GM18508 (cell line): Measurements from ENCODE around the gene WSCD2.

Experiments
- ATAC-seq: cut with Tn5 transposase; IDR thresholded peaks from one replicate; pipeline ENCODE4 v1.9.1; 2021; ENCODE audit warnings: moderate number of reproducible peaks; ENCODE audit not compliant: insufficient read depth, unreplicated experiment

WSCD2 gene

DNA sequence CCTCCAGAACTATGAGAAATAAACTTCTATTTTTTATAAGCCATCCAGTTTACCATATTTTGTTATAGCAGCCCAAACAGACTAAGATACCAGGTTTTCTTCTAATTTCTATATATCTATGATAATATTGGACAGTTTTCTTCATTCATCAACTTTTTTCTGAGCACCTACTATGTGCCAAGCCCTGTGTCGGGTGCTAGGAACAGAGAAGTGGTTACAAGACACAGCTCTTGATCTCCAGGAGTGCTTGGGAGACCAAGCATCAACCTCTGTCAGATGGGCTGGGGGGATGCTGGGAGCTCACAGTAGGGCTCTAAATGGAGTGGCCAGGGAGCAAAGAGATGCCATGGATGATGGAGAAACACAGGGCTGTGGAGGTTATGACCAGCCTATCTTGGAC, 2.9 kb upstream of the WSCD2 start:
- ATAC-seq = no peak

DNA sequence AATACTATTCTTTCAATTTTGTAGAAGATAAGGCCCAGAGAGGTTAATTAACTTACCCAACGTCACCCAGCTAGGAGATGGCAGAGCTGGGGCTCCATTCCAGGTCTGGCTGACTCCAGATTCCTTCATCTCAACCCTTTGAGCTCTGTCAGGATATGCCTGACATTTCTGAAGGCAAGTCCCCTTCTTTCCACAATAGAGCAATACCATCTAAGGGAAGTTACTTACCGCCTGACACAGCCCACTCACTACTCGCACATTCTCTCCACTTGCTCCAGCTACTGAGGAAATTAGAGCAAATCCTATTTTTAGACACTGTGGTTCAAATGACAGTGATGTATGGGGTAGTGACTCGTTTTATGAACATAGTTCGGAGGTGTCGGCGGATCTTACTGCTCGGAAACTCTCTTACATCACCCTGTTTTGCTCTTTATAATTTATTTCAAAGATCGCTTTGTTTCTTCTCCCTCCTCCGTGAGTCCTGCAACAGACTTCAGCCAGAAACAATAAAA, 2.0 kb upstream of the WSCD2 start:
- no peak for ATAC-seq

DNA sequence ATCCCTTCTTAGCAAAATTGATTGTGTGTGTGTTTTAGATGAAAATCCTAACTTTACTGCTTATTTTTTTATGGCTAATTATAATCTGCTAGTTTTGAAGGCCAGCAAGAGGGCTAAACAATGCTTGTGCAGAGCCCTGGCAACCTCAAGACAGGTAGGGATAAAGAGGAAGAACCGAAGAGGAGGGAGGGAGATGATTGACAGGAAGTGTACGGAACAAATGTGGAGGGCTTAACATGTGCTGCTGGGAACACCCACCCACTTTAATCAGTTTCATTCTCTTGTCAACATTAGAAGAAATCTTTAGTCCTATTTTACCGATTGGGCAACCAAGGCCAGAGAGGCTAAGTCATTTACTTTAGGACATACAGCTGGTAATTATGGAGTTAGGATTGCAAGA, 1.4 kb upstream of the WSCD2 start:
- ATAC-seq = no peak

DNA sequence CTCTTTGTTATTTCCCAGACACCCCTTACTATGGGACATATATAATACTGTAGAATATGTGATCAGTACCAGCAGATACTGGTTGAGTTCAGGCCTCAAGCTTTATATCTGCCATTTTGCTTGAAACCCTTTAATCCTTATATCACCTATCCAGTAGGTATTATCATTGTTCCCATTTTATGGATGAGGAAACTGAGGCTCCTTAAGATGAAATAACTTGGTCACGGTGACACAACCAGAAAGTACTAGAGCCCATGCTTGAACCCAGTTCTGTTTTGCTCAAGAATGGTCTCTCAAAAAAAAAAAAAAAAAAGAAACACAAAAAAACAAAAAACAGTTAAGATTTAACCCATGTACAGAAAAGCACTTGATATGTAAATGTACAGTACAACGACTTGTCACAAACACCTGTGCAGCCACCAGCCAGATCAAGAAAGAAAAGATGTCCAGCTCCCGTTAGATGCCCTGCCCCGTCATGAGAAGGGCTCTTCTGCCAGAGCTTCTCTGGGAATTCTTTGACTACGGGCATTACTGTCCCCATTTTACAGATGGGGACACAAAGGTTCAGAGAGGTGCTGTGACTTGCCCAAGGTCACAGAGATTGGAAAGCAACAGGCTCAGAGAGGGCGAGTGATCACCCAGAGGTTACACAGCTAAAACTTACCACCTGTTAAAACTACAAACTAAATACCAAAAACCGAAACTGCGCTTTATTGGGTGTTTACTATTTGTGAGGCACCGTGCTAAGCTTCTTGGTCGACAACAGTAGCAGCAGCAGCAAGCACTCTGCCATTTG, 669 bp upstream of the WSCD2 start:
- ATAC-seq = no peak

DNA sequence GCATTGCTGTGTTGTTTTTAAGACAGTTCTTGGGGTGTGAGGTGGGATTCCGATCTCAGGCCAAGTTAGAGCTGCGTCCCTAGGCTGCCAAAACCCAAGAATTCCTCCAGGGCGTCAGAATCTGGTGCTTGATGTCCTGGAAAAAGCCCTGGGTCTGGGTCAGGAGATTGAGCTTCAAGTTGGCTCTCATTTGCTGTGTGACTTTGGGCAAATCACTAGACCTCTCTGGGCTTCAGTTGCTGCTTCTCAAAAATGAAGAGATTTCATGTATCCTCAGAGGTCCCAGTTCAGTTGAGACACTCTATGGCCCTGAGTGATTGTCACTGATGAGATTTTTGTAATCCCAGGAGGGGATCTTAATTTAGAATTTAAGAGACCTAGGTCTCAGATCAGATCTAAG, 1.9 kb downstream of the WSCD2 start:
- ATAC-seq = no peak

DNA sequence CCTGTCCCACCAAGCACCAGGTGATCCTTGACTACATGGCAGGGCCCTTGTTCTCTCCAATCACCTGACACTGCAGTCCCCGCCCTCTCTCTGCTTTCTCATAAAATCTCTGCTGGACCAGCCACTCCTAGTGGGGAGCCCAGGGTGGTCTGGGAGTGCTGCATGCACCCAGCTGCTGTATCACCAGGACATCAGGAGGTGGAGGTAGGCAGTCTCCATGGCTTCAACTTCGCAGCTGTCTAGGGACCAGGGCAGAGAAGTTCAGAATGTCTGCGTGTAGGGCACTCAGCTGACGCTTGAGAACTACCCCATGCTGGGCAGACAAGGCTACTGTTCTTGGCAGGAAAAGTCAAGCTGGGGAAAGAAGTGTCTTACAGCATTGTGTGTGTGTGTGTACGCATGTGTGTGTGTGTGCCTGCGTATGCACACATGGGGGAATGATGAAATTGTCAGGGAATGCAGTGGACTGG, 2.6 kb downstream of the WSCD2 start:
- no peak for ATAC-seq

DNA sequence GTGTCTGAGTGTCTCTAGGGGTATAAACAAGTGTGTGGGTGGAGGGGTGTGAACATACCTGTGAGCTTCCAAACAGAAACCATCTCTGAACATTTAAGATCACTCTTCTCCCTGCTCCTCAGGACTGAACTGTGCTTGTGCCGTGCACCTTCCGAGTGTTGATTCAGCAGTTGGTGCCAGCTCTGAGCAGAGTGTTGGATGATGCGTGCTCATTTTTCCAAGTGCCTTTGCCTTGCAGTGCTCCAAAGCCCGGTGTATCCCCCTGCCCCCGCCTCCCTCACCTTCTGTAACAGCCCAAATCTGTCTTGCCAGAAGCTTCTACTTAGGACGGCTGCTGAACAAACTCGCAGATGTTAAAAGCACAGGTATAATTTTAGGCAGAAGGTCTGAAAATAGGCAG, 4.4 kb downstream of the WSCD2 start:
- no peak for ATAC-seq

DNA sequence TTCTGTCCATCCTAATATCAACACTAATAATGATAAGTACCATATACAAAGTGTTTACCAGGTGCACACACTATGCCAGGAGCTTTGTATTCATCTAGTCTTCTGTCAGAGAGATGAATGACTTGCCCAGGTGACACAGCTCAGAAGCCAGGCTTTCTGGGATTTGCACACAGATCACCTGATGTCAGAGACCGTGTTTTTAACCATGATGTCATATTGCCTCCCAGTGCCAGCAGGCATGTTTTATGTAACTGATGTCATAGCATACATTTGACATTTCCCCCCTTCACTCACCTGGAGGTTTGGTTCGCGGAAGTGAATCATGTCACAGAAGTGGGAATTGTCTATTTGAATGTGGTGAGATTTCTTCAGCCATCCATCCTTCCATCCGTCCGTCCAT, 5.7 kb downstream of the WSCD2 start:
- ATAC-seq = no peak

DNA sequence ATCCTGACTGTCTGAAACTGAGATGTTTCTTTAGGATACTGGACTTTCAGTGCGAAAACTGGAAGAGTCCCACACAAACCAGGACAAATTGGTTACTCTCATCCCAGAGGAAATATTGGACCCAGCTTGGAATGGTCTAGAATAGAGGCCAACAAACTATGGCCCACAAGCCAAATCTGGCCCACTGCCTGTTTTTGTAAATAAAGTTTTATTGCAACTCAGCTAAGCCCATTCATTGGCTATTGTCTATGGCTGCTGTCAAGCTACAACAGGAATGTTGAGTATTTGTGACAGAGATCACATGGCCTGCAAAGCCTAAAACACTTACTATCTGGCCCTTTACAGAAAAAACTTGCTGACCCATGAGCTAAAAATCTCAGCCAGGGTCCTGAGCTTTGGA, 6.5 kb downstream of the WSCD2 start:
- no peak for ATAC-seq

DNA sequence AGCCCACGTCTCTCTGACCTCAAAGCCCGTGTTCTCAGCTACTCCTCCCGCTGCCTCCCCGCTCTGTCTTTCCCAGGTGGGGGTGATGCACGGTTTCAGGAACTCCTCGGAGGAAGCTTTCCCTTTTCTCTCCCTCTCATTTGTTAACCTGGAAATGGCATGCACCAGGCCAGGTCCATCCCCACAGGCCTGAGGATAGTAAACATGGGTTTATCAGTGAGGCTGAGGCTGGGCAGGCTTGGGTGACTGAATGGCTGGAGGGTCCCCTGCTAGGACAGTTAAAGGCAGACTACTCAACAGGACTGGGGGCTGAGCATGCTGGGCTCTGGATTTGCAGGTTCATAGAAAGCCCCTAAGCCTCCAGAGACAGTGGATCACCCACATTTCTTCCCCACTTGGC, 7.6 kb downstream of the WSCD2 start:
- ATAC-seq = no peak

DNA sequence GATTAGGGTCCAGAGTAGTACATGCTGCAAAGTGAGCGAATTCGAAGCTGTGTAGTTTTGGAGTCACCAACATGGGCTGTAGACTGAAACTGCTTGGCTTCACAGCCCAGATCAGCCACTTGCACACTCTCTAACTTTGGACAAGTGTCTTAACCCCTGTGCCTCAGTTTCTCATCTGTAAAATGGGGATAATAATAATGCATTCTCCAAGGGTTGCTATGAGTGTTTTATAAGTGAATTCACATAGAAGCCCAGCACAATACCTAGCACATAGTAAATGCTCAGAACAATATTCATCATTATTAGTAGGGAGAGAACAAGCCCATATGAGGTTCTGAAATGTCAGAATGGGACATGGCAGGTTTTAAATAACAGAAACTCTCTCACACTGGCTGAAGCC, 10.4 kb downstream of the WSCD2 start:
- ATAC-seq = no peak

DNA sequence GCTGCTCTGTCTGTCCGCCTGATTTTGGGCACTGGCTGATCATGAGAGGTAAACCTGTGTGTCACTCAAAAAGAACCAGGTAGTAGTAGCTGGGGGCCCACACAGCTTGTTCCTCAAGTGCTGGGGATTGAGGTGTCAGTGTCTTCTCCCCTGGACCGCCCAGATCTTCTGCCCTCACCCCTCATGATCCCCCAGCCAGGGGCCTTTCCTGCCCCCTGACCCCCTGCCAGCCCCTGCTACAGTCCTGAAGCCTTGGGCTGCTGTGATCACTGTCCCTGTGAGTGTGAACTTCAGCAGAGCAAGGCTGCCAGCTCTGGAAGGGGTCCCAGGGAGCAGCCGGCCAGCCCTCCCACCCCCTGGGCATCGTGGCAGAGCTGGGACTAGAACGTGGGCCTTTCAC, 11.4 kb downstream of the WSCD2 start:
- ATAC-seq = no peak

DNA sequence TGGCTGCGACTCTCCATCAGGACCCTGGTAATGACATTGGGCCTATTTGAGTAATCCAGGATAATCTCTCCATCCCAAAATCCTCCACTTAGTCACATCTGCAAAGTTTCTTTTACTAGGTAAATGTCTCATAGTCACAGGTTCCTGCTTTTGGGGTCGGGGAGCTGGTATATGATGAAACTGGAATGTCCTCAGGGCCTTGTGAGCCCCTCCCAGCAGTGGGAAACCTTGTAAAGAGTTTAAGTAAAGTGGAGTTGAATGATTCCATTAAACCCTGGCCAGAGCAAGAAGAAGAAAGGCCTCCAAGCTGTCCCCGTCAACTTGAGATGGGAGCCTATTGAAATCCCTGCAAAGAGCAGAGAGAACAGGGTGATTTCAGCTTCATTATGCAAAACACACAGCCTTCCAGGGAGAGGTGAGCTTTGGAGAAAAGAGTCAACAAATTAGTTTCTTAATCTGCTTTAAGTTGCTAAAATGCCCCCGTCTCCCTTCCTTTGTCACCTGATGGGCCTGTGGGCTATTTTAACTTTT, 12.6 kb downstream of the WSCD2 start:
- ATAC-seq = no peak

DNA sequence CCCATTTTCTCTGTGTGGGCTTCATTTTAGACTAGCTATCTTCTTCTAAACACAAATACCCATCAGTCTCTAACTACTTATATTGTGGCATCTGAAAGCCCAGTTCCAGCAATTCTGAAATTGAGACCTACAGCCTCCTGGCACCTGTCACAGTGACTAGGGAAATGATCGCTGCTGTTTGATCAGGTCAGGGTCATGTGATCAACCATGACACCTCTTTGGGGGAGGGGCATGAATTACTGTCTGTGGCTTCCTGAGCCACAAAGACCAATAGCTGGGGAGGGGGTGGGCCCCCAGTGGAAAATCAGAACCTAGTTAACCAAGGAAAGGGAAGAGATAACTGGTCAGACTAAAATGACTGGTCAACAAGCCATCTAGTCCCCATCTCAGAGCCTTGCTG, 14.1 kb downstream of the WSCD2 start:
- no peak for ATAC-seq

DNA sequence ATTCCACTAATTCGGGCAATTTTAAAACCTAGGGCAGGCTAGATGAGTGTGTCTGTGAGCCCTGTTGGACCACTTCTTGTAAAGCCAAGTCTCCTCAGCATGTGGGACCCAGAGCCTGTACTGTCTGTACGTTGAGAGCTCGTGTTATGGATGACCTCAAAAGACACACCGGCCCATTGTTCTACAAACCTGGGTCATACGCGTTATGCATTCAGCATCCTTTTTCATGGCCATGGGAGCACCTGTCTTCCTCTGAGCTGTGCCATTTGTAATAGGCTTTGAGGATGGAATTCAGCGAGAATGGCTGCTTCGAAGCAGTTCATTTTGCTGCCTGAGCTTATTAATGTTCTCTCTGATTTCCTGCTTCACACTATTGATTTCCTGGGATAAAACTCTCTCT, 15.0 kb downstream of the WSCD2 start:
- no peak for ATAC-seq

DNA sequence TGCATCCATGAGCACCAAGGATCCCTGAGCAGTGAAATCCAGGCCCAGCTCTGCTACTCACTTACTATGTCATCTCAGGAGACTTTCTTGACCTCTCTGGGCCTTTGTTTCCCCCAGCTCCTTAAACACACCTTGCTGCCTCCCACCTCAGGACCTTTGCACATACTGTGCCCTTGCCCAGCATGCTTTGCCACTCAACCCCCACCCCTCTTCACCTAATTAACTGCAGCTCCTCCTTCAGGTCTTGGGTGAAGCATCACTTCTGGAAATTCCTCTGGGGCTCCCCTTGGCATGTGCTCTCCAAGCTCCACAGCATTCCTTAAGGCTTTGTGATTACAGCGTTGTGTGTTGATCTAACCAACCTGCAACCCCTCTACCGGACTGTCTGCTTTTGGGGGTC, 15.9 kb downstream of the WSCD2 start:
- no peak for ATAC-seq

DNA sequence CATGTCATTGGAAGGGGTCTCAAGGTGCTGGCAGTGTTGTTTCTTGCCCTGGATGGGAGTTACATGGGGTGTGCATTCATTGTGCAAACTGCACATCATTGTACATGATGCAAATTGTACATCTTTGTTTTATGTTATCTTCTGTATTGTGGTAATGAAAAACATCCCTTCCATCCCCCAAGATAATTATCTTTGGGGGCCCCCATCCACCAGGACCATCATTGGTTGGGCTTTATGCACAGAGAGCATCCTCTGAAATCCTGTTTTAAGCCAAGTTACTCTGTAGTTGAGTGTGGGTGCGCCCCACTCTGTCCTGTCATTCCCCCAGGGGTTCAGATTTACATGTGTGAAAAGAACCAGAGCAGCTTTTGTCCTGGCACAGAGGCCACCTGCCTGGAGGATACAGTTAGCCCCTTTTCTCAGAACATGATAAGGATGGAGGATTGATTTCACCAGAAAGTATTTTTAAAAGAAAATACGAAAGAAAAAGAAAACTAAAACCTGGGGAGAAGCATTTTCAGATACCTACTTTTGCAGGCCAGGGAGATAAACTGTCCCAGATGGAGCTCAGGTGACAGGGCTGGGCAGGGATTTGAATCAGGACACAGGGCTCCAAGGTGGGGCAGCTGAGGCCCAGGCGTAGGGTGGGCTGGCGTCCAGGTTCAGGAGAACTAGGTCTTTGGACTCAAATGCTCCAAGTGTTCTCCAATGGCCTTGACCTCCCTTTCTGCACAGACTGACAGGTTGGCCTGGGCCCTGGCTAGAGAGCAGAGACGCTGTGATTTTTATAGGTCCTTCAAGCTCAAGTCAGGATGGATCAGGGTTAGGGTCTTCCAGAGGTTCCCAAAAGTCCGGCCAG, 17.2 kb downstream of the WSCD2 start:
- ATAC-seq = no peak

DNA sequence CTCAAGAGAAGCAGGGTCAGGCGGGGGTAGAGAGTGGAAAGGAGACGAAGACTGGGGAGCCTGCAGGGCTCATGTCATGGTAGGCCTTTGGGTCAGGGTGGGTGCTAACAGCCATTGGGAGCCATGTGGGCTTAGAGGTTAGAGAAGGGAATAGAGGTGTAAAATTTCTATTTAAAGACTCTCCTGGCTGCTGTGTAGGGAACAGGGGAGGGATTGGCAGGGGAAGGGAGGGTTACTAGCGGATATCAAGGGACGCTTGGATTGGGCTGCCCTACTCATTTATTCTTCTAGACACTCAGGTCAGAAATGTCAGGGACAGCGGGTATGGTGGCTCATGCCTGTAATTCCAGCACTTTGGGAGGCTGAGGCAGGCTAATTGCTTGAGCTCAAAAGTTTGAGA, 18.2 kb downstream of the WSCD2 start:
- no peak for ATAC-seq

DNA sequence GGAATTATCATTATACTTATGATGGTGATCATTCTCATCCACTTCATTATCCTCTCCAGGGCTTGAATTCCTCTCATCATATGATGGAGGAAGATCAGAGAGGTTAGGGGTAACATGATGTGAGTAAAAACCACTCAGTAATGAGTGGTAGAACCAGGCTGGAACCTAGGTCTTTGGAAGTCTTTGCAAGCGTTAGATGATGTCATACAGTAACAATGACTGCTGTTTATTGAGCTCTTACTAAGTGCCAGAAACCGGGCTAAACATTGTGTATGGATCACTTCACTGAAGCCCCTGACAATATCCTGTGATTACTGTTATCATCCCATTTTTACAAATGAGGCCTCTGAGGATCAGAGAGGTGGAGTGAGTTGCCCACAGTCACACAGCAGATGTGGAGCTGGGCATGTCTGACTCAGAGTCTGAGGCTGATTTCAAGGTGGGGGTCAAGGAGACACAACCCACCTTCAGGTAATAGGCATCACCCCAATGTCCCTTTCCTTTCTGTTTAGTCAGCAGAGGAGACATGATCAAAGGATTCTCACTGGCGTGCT, 19.5 kb downstream of the WSCD2 start:
- ATAC-seq = no peak

DNA sequence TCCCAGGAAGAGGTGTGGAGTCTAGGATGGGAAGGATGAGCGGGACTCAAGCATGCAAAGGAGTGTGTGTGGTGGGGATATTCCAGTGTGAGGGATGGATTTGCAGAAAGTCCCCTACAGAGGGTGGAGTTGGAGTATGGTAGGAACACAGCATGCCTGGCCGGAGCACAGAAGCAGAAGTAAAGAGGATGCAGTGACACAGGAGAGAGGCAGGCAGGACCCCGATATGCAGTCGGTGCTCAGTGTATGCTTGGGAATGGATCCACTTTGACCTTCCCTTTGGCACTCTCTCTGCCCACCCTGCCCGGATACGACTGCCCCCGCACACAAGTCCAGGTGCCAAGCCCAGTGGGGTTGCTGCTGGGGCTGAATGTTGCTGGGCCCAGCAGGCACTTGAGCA, 21.3 kb downstream of the WSCD2 start:
- ATAC-seq = no peak
